NCI-H748 (cell line): Measurements from ENCODE around the gene PRKCB.
A peak's percentile ranks its signal among the peaks of the same experiment; 100 is the strongest.

Experiments
- DNase-seq: peaks from one replicate; lab custom pipeline; 2025; ENCODE audit not compliant: unreplicated experiment; lab: John Stamatoyannopoulos, UW

The PRKCB gene

DNA sequence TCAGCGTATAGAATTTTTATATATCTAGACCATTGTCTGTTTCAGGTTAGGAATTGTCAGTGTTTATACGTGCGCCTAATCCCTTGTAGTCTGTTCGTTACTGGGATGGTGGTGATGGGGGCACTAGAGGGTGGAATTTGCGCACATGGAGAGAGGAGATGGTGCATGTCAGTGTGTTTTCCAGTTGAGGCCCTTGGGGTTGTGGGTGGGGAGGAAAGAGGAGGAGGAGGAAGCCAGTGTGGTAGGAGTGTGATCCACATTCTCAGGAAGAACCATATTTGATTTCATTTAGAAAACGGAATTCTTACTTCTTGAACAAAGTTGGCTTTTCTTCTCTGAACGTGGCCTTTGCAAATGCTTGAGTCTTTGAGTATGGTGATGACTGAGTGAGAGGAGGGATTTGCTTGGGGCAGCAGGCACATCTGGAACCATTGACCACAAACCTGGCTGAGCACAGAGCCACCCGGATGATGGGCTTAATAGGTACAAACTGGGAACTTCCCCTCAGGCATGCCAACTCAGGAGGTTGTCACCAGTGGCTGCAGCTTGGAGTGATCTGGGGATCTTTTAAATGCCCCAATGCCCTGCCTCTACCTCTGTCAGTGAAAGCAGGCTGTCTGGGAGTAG is 98.9 kb downstream of the PRKCB start:
- no peak for DNase-seq

DNA sequence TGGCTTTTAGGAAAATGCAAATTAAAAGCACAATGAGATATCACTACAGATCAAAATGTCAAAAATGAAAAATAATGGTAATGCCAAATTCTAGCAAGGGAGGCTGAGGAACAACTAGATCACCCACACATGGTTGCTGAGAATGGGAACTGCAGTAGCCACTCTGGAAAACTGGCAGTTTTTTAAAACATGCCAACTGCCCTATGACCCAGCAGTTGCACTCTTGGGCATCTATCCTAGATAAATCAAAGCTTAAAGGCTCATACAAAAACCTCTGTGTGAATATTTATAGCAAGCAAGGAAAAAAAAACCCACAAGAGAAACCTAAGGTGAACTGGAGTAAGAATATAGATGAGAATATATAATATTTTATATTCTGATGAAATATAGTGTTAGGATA is 104.3 kb downstream of the PRKCB start:
- DNase-seq = peak; percentile 80

DNA sequence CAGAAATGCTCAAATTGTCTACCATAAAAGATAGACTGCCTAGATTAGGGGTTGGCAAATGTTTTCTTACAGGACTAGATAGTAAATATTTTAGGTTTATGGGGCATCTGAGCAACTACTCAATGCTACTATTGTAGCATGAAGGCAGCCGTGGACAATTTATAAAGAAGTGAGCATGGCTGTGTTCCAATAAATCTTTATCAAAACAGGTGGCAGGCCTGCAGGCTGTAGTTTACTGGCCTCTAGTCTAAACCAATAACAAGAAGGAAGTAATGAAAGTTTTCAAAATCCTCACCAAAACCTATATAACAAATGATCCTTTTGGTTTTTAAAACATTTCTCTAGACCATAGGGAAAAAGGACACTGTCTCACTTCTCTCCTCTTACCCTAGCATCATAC is 105.2 kb downstream of the PRKCB start:
- no peak for DNase-seq

DNA sequence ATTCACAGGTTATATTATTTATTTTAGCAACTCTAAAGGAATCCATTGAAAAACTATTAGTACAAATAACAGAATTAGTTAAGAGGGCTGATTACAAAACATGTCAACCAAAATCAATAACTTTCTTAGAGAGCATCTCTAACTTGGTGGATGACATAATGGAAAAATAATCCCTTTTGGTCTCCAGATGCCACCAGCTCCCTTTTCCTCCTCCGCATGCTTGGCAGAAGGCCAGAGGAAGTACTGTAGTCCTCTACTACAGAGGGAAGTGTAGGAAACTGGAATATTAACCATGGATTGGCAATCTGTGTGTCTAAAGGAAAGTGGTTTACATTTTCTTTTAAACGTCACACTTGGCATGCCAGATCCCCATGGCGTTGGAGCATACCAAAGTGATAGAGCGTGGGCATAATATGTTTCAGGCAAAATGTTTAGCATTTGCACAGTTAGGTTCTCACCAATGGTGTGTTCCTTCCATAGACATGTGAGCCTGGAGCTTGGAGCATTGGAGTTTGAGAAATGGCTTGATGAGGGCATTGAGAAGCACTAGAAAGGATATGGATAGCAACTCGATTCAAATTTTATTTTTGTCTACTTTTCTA is 106.3 kb downstream of the PRKCB start:
- peak; percentile 47 for DNase-seq

DNA sequence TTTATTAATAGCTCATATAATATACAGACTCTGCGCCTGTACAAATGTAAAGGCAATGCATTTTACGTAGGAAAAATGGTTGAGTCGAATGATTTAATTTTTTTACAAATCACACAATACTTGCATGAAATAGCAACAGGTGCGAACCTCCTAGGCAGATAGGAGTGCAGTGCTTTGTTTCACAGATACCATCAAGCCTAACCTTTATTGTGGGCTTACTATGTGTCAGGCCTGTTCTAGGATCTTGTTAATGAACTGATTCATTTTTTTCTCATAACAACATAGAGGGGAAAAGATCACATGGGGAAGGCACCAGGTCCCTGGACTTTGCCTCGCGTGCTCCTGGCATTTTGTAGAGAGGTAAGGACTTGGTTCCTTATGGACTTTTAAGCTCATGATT is 107.8 kb downstream of the PRKCB start:
- no peak for DNase-seq

DNA sequence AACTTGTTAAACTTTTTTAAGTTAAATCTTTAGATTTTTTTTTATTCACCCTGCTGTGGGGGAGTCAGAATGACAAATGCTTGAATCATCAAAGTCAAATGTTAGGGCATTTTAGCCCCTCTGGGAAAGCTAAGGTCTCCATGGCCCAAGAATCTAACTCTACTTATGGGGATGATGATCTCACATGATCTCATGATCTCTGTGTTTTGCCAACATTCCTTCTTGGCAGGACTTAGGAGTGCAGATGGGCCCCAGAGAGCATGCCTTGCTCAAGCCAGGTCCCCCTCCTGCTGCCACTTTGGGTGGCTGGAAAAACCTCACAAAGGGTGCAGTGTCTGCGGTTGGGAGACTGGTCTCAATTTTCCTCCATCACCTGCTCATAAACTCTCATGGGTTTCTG is 108.6 kb downstream of the PRKCB start:
- no peak for DNase-seq

DNA sequence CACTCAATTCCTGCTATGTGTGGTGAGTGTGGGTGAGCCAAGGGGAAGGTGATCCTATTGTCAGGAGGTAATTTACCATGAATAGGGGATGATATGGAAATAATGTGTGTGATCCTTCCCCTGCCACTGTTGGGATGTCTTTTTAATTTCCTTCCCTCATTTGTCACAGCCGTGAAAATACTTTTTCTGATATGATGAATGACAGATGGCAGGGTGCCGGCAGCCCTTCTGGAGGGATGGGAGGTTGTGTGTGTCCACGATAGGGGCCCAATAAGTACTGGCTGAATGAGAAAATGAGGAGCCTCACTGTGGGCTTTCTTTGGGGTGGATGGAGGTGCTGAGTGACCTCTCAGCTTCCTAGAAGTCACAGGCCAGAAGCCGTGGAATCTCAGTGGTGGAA is 109.5 kb downstream of the PRKCB start:
- DNase-seq = peak; percentile 2

DNA sequence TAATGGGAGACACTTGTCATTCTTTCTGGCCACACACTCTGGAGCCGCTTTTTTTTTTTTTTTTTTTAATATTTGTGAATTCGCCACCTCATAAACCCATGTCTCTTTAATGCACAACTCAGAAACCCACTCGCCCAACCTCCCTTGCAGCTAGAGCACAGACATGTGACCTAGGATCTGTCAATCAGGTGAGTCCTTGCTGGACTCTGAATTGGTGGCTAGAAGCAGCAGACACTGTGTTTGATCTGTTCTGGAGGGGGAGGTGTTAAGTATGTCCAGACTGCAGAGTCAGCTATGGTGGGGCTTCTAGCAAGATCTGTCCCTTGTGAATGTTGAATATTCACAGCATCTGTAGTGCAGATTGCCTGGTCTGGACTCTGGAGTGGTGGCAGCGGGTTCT is 112.1 kb downstream of the PRKCB start:
- DNase-seq = peak; percentile 56

DNA sequence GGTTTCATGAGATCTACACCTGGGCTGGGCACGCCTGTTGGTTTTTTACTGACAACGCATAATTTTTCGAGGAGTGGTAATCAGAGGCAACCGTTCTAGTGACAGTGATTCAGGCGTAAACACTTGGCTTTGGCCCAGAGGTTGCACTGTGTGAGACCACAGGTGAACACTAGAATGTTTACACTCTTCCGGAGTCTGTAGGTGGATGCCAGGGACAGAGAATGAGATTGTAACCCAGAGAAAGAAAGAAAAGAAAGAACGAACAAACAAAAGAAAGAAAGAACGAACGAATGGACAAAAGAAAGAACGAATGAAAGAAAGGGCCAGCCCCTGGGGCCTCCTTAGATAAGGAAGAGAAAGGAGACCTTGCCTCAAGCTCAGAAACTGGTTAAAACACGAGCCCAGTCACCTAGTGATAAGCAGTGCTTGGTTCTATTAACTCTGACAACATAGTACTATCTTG is 113.2 kb downstream of the PRKCB start:
- DNase-seq = peak; percentile 88

DNA sequence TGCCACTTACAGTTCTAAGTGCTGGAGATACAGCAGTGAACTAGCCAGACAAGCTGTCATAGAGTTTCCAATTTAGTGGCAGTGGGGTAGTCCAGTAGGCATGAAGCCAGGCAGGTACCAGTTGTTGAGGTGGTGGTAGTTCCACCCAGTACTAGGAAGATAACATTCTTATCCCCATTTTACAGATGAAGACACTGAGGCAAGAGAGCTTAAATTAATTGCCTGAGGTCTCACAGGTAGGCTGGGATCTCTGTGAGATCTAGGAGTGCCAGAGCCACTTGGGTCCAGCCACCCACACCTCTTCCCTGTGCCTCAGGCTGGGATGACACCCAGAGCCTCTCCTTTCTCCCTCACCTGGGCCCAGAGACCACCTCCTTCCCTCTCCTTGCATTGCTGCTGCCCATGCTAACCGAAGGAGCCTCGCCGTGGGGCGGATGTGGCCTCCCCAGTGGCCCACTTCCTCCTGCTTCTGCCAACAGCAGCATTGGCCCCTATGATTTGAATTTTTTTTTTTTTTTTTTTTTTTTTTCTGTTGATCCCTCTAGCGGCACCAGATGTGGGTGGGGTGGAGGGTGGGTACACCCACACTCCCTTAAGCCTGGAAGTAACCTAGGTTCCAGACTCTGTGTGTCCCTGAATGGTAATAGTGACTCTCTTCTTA is 114.0 kb downstream of the PRKCB start:
- DNase-seq = peak; percentile 27

DNA sequence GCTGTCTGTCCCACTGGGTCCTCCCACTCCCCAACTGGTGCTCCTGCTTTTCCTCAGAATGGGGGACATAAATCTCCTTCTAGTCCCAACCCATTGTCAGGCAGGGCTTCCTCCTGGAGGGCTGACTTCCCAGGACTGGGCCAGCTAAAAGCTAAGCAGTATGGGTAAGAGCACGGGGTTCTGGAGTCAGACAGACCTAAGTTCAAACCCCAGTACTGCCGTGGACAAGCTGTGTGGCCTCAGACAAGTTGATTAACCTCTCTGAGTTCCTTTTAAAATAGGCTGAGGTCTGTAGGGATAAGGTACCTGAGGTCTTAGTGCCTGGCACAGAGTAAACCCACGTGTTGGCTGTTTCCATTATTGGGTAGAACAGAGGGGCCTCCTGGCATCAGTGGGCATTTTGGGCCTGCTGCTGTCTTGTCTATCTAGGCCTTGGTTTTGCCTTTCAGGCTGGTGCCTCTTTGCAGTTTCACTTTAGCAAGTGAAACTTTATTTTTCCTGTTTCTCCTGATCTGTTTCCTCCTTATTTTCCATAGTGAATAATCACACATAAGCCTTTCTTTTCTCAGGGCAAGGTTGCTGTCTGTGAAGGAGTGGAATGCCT is 114.6 kb downstream of the PRKCB start:
- DNase-seq = no peak

DNA sequence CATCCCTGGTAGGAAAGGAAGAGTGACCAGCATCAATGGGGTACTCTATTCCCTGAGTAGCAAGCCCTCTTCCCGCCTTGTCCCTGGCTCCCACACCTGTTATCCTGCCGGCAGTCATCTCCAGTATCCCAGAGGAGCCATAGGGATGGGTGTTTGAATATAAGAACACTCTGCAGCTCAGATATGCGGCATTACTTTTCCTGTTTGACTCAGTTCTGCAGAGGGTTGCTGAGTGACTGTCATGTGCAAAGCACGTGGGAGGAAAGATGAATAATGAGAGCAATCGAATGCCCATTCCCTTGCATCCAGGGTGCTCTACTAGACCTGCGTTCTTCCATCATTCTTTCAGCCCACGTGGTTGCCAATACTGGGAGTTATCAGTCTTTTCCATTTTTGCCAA is 115.1 kb downstream of the PRKCB start:
- DNase-seq = no peak

DNA sequence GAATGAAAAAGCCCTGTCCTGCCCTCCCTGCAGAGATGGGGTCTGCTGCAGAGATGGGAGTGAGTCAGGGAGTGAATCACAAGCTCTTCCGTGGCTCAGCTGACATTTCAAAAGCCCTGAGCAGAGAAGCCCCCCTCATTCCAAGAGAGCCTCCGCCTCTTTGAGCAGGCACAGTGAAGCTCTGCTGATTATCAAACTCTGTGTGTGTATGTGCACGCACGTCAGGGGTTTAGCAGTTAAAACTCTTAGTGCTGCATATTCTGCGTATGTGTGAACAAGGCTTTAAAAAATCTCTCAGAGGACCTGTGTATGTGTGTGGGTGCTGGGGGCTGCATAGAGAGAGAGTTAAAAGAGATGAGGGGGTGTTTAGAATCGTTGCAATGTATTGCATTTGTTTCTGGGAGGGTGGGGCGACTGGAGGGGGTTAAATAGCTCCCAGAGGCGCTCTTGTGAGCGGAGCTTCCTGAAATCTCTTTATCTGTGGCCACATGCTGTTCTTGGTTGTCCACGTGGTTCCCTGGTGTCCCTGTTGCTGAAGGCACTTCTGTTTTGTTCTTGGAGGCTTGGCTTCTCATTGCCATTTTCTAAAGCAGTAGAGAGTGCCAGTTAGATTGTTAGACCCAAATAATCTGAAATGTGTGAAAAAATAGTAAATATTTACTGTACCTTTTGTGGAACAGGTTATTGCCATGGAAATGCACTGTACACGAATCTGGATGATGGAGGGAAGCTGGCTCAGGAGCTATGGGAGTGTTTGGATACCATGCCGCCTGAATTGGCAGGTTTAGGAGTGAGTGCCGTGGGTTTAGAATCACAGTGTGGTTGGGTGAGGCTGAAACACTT is 116.6 kb downstream of the PRKCB start:
- peak; percentile 62 for DNase-seq

DNA sequence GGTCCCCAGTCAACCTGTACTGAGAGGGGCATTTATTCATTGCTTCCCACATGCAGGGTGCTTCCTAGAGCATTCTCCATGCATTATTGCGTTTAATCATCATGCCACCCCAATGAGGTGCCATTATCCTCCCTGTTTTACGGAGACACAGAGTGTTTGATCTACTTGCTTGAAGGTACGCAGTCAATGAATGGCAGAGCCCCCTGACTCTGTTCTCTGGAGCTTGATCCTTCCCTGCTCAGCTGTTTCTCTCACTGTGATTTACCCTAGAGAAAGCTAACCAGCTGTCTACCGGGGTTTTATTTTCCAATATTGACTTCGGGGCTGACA is 117.2 kb downstream of the PRKCB start:
- no peak for DNase-seq

DNA sequence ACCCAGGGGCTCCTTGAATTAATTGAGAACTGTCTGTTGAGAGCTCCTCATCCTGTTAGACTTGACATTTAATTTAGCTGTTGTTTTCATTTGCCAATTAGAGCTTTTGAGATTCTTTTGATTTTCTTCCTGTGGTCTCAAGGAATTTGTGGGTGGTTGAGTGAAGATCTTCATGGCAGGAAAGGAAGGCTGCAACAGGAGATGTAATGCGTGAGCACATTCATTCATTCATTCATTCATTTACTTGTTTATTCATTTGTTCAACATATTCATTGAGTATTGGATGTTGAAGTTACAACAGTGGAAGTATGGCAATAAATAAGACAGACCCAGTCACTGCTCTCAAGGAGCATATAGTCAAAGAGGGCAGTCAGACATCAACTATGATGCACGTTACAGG is 117.7 kb downstream of the PRKCB start:
- no peak for DNase-seq

DNA sequence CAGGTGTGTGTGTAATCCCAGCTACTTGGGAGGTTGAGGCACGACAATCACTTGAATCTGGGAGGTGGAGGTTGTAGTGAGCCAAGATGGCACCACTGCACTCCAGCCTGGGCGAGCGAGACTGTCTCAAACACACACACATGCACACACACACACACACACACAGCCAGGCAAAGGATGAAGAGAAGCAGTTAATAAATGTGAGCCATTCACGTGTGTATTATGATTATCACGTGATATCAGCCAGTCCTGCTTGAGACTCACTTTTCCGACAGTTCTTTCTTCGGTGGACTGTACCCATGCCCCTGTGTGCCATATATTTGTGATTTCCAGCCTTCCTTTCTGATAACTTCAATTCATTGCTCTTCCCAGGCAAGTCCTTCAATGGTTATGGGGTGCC is 119.3 kb downstream of the PRKCB start:
- no peak for DNase-seq

DNA sequence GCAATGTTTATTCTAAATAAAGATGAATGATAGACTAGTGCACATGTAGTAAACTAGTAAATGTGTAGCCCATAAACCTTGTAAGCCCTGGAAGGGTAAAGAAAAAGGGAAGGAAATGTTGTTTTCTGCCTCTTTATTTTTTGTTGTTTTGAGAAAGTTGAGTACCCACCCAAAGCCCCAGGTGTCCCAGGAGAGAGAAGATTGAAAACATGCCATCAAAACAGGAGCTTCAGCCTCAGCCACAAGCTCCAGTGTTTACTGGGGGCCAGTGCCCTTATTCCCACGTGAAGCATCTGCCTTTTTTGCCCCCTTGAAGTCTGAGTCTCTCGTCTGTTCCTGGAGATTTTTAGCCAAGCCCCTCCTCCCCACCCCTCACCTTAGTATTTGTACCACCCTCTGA is 121.5 kb downstream of the PRKCB start:
- no peak for DNase-seq

DNA sequence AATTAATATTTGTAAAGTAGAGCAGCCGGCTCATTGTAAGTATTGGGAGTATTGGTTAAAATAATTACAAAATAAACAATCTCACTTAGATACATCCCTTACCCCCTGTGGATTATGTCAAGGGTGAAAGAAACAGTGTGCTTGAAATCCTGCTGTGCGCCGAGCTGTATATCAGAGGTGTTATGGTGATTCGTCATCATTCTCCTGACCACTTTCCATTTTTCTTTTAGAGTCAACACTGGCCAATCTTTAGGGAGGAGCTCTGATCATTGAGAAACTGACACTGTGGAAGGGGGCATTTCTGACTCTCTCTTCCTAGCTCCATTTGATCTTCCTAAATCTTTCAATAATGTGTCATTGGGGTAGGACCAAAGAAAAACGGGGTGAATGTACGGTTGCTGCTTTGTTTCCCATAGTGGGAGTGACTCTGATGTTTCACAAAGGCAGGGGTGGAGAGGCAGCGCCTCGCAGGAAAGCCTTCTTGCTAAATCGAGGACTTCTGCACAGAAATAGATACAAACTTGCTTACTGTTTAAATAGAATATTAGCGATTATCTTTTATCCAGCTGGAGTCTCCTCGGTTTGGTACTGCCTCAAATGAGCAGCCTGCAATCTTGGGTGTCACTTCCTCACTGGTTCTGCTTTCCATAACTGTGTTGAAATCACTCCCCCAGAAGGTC is 123.4 kb downstream of the PRKCB start:
- DNase-seq = peak; percentile 54

DNA sequence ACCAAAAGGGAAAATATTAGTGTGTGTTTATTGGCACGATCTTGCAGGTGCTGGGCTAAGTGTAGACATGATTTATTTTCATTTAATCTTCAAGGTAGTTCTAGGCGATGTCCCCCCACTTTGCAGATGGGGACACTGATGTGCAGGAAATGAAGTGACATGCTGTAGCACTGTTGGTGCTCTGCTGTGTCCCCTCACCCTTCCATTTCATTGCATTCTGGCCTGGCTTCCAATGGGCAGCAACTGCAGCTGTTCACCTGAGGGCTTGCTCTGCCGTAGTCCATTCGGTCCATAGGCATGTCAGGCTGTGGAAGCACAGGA is 123.9 kb downstream of the PRKCB start:
- DNase-seq = no peak

DNA sequence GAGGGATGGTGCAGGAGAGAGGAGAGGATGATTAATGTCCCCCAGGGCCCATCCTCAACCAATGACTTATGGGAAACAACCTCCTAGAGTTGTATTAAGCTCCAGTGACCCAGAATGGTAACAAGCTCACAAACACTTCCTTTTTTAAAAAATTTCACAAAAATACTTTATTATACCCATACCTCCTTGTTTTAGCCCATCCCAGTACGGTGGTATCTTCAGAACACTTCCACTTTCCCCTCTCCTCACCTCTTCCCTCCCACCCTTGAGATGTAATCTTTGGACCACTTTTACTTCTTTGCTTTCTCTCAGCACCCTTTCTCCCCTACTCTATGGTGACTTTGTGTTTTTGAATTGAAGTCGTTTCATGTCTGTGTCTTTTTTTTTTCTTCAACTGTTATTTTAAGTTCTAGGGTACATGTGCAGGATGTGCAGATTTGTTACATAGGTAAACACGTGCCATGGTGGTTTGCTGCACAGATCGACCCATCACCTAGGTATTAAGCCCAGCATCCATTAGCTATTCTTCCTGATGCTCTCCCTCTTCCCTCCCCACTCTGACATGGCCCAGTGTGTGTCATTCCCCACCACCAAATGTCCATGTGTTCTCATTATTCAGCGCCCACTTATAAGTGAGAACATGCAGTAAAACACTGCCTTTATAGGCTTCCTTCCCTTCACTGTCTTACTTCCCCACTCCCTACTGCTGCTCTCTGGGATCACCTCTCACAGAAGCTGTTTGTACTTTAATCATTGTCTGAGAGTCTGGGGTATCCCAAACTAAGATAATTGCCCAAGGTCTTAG is 124.5 kb downstream of the PRKCB start:
- DNase-seq = no peak
